Middle frontal gyrus (tissue), 1 donor: ENCODE data around the gene CLTA.

ENCODE experiments used
- DNase-seq: peaks from one replicate; pipeline ENCODE4 v3.0.0-alpha.2; 2015; ENCODE audit warnings: low spot score; ENCODE audit errors: extremely low spot score

CLTA gene

DNA sequence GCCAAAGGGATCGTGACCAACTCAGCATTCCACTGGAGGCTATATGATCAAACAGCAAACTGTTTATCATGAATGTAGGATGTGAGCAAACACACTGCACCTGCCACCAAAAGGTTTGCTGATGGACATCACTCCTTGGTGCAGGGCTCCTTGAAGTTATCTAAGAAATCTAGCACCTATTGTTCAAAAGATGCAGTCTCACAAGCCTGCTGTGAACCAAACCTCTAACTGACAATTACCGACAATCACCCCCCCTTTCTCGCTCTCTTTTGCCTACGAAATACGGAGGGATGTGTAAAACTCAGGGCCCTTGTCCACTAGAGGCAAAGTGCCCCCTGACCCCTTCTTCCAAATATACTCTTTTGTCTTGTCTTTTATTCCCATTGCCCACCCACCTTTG lies 2.5 kb upstream of the CLTA start:
- no peak for DNase-seq

- DNase-seq = no peak
Observed at GRCh38 chr9:36189976-36190375, 745 bp upstream of the CLTA start.

GRCh38 chr9:36191290-36191645 lies 547 bp downstream of the CLTA start:
- DNase-seq = no peak

- no peak for DNase-seq
Observed at GRCh38 chr9:36191686-36192085, 965 bp downstream of the CLTA start.

GRCh38 chr9:36192196-36192595 lies 1.5 kb downstream of the CLTA start:
- no peak for DNase-seq

- DNase-seq = no peak
Observed at GRCh38 chr9:36193023-36193422, 2.3 kb downstream of the CLTA start.

GRCh38 chr9:36194326-36195000 lies 3.7 kb downstream of the CLTA start:
- no peak for DNase-seq

DNA sequence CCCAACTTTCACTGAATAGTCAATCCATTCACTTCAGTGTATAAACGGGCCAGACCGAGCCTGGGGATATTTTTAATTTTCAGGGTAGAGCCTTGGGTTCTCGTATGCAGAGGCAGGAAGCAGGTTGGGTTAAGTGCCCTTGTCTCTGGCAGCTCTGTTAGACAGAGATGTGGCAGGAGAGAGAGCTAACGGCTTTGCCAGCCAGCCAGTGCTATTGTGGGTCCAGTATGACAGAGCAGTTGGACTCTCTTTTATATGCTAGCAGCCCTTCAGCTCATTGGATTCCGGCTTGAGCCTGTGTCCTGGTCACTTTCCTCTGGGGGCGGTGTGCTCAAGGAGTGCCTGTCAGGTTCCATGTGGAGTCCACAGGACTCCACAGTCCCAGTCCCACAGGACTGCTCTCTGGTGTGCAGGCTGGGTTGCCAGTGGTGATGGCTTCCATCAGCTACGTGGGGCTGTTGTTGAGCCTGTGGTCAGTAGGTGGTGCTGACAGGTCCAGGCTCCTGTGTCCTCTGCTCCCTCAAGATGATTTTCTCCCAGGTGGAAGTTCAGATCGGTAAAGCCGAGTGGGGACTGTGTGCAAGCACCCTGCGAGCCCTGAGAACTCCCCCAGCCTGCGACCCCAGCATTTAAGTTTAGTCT lies 14.3 kb downstream of the CLTA start:
- DNase-seq = no peak

GRCh38 chr9:36207016-36207415 lies 16.3 kb downstream of the CLTA start:
- no peak for DNase-seq

- DNase-seq = no peak
Observed at GRCh38 chr9:36207546-36208012, 16.9 kb downstream of the CLTA start.

GRCh38 chr9:36208521-36209253 lies 18.0 kb downstream of the CLTA start:
- no peak for DNase-seq

DNA sequence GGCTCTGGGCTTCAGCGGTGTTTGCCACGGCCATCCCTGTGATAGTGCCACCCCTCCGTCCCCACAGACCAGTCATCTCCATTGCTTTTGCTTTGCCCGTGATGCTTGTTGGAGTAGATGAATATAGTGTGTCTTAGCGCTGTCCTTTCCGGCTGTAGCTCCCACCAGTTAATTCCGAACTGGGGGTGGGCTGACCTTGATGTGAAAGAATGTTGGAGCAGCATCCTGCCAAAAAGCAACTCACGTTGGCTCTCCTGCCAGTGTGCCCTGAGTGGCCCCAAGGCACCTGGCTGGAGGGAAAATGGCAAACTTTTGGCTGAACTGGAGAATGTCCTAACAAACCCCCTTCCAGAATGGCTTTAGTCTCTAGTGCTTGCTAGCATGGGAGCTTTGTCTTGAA lies 20.0 kb downstream of the CLTA start:
- no peak for DNase-seq

GRCh38 chr9:36211510-36211909 lies 20.8 kb downstream of the CLTA start:
- DNase-seq = no peak

- DNase-seq = no peak
Observed at GRCh38 chr9:36213387-36213786, 22.7 kb downstream of the CLTA start.

- DNase-seq = no peak
Observed at GRCh38 chr9:36213989-36214388, 23.3 kb downstream of the CLTA start.

DNA sequence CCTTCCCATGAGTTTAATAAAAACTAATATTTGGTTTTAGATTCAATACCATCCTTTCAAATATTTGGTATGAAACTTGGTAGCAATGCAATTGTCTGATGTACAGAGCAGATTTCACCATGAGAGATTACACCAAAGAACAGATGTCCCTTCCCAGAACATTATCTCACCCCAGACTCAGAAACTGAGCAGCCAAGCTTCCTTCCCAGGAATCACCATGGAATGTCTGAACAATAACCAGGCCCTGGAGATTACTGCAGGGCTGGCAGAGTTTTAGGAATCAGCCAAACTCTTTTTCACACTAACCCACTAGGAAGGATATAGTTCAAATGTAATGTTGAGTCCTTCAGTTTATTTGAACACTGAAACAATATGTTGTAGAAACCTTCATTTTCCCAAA lies 23.9 kb downstream of the CLTA start:
- DNase-seq = no peak

DNA sequence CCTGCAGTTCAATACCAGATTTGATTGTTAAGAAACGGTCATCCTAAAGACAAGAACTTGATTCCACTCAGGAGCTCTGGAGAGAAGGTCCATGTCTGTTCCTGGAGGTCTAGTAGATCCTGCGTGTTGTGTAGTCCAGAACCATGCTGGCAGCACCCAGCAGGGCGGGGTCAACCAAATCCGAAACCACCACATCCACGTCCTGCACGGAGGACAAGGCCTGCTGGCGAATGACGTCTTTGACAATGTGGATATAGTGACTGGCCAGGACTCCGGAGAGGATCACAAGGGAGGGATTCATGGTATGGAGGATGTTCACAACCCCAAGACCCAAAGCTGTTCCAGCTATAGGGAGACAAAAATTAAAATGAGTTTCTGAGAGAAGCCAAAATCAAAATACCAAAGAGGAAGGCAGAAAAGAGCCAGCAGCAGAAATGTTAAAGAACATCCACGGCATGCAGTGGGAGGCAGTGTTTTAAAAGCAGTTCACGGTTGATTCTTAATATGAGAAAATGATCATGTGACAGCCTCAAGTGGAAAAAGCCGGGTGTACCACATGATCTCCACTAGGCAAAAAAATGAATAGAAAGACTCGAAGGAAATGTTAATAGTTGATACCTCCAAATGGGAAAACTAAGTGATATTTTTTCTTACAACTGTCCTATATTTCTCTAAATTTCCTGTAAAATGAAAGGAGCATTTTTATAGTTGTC lies 26.7 kb downstream of the CLTA start:
- no peak for DNase-seq

DNA sequence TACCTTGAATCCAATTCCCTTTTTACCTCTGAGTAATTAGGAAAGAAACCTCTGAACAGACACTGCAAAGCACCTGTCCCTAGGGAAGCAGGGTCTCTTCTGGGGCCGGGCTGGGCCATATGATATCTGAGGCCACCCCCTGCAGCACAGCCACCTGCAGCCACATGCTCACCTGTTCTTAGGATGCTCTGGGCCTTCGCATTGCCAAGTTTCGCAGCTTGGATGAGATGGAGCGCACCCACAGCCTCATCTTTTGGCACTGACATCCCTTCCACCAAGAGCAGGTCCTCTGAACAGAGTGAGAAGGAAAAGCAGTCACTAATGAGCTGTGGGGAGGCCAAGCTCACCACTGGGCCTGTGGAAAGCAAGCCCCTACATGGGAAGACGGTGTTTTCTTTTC lies 27.3 kb downstream of the CLTA start:
- no peak for DNase-seq

DNA sequence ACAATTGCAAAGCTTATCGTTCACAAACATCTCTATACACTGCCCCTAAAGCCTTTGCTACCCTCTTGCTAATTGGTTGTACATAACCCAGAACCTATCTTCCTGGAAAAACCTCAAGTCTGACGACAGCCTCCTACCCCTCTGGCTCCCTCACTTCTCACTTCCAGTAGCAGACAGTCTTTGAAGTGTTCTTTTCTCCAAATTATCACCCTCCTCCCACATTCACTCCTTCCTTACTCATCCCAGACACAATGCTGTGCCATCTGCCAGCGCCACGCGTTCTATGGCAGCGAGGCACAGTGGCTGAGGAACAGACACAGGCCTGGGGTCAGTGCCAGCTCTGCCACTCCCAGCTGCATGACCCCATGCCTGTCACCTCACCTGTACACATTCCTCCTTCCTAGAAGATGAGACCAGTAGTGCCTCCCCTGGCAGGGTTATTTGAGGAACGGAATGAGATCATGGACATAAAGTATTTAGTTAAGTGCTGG lies 27.7 kb downstream of the CLTA start:
- DNase-seq = peak; percentile 52

- DNase-seq = no peak
Observed at GRCh38 chr9:36221667-36222066, 30.9 kb downstream of the CLTA start.

DNA sequence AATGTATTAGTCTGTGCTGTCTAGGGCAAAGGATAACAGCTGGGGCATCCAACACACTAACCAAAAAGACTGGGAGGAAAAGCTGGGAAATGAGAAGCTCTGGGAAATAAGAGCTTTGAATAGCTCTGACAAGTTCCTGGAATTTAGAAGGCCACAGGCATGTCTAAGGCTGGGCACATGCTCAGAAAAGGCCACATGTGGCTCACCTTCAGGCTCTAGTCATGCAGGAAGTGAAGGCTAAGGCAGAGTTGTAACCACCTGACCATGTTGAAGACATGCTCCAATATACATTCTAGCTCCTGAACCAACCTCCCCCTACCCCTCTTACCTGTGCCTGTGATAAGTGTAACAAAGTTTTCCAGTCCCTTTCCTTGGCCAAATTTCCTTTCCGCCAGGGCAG lies 31.7 kb downstream of the CLTA start:
- no peak for DNase-seq

DNA sequence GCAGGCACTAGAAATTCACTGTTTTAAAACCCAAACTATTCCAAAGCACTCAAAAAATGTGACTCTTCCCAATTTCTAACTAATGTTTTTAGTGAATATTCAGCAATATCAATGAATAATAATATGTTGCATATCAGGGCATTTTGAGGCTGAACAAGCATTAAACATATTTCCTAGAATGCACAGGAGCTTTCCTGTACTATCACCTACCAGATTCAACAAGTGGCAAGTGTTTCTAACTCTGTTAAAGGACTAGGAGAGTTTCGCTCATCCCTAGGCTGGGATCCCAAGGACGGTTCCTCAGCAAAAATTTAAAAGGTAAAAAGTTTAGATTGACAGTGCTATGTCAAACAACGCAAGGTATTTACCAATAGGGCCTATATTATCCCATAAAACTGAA lies 46.5 kb downstream of the CLTA start:
- no peak for DNase-seq
